Nephron (organoid): ENCODE data around the gene GATD1.

Experiments used
- H3K27ac Mint-ChIP-seq, 3 experiments: 2 replicates each; pipeline ENCODE4 v1.8.0; 2020; ENCODE audit warnings: mixed read lengths in 3 of 3, mild to moderate bottlenecking in 2 of 3, moderate library complexity in 1 of 3
- H3K27me3 Mint-ChIP-seq: 2 replicates; pipeline ENCODE4 v1.8.0; 2021; ENCODE audit warnings: low read depth, mild to moderate bottlenecking, moderate library complexity, mixed read lengths
- H3K36me3 Mint-ChIP-seq: 2 replicates; pipeline ENCODE4 v1.8.0; 2020; ENCODE audit warnings: low read depth, mixed read lengths
- H3K4me1 Mint-ChIP-seq: 2 replicates; pipeline ENCODE4 v1.8.0; 2020; ENCODE audit warnings: mixed read lengths
- H3K4me3 Mint-ChIP-seq, 3 experiments: 2 replicates each; pipeline ENCODE4 v1.8.0; 2020; ENCODE audit warnings: mild to moderate bottlenecking in 3 of 3, mixed read lengths in 3 of 3, moderate library complexity in 2 of 3
- H3K9me3 Mint-ChIP-seq: 2 replicates; pipeline ENCODE4 v1.8.0; 2020; ENCODE audit warnings: mixed read lengths
- TF ChIP-seq, protein P1 (sequence below), 3 experiments: fragments of 200-600 bp; sonication (generic); IDR thresholded peaks; one replicate each; pipeline ENCODE4 v1.5.0; 2021; ENCODE audit warnings: antibody characterized with exemption in 3 of 3; ENCODE audit not compliant: unreplicated experiment in 3 of 3

GATD1 gene

DNA sequence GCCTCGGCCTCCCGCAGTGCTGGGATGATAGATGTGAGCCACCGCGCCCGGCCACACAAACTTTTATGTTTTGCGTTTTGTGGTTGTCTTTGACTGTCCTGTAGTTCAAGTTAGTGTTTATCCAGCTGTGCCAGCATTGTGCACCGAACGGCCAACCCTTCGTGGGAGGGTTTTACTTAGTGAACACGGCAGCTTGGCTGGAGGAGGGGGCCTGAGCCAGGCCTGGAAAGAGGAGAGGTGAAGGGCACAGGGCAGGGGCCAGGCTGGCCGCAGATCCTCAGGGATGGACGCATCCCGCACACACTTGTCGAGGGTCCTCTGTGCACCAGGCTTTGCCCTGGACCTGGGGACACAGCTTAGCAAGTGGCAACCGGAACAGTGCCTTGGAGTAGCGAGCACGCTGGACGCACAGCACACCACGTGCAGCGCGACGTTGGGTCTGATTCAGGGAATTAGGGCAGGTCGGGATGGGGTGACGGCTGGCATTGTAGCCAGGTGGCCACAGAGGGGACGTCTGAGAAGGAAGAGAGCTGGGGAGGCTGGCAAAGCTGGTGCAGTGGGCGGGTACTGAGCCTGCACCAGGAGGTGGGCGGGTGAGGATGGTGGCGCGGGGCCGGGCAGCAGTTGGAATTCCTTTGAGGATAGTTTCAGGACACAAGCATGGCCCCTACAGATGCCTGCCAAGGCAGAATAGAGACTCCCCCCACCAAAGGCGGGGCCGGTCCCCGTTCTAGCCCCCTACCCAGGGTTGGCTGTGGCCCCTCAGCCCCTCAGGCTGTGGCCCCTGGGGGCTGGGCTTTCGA is 57.9 kb downstream of the GATD1 start:
- Mint-ChIP-seq H3K27me3 (peaks cover 56% of the 10 kb centered on the region), H3K27ac (peak overlapping the region in 1 of 3 experiments; percentile 14), H3K4me3 (peak overlapping the region in 1 of 3 experiments; percentile 12), H3K36me3 (peaks cover 19% of the 10 kb centered on the region), H3K4me1 (peaks cover 5% of the 10 kb centered on the region), H3K9me3 (peaks cover 9% of the 10 kb centered on the region)
- TF ChIP-seq, protein P1, sequence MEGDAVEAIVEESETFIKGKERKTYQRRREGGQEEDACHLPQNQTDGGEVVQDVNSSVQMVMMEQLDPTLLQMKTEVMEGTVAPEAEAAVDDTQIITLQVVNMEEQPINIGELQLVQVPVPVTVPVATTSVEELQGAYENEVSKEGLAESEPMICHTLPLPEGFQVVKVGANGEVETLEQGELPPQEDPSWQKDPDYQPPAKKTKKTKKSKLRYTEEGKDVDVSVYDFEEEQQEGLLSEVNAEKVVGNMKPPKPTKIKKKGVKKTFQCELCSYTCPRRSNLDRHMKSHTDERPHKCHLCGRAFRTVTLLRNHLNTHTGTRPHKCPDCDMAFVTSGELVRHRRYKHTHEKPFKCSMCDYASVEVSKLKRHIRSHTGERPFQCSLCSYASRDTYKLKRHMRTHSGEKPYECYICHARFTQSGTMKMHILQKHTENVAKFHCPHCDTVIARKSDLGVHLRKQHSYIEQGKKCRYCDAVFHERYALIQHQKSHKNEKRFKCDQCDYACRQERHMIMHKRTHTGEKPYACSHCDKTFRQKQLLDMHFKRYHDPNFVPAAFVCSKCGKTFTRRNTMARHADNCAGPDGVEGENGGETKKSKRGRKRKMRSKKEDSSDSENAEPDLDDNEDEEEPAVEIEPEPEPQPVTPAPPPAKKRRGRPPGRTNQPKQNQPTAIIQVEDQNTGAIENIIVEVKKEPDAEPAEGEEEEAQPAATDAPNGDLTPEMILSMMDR (IDR thresholded peaks at IDR 0.05; ENCODE audit: unreplicated experiment in 3 of 3) = no peak
